Natural killer cell treated with Interleukin-12 subunit alpha and Interleukin-12 subunit beta and Interleukin-15 and Interleukin-18, amount 100 ng/mL, for 72 hours (primary cell): ENCODE results near the gene ZNF235. TPM values are rescaled to one million over a fixed set of nuclear protein-coding genes. Genes with fewer than 3 reads are reported as not detected.

Experiments used
- total RNA-seq, 2 donors: library from RNA; stranded (reverse); gene quantifications; one replicate each; pipeline ENCODE4 v1.2.3, GENCODE V29; 2022

ZNF235 gene
- total RNA-seq, 2 donors from 2014 or later = 8.3 to 9.0 TPM

Other genes with a start within 250 kb of the ZNF235 start
- 1 to 10 TPM; 1.6 to 1.8 TPM for gene ZNF284, start 232.9 kb downstream of the ZNF235 start, total RNA-seq
- 10 to 100 TPM; 29.0 to 36.1 TPM for gene ZNF224, start 210.7 kb downstream of the ZNF235 start, total RNA-seq
- gene ZNF225, start 191.6 kb downstream of the ZNF235 start, total RNA-seq = 1 to 10 TPM; 4.7 to 5.4 TPM
- gene ZNF234, start 163.5 kb downstream of the ZNF235 start, total RNA-seq = 1 to 10 TPM; 9.0 TPM
- 10 to 100 TPM; 10.6 to 11.8 TPM for gene ZNF226, start 139.9 kb downstream of the ZNF235 start, total RNA-seq
- gene ZNF227, start 92.5 kb downstream of the ZNF235 start, total RNA-seq = 10 to 100 TPM; 25.9 to 26.0 TPM
- not detected for gene ZNF233, start 45.1 kb downstream of the ZNF235 start, total RNA-seq
- gene ZNF112, start 51.7 kb upstream of the ZNF235 start, total RNA-seq = not detected
- 1 to 10 TPM in 1 of 2 donors, under 1 TPM in 1; 0.20 to 1.5 TPM for gene ZNF285, start 96.6 kb upstream of the ZNF235 start, total RNA-seq
- under 1 TPM in 1 of 2 donors, not detected in 1; 0.24 TPM for gene ZNF229, start 143.4 kb upstream of the ZNF235 start, total RNA-seq
- gene ZNF180, start 195.5 kb upstream of the ZNF235 start, total RNA-seq = 1 to 10 TPM; 9.2 to 9.3 TPM
- not detected for gene CEACAM20, start 224.7 kb upstream of the ZNF235 start, total RNA-seq